HAP-1 (cell line): ENCODE measurements around the gene NEXMIF.
"Not testable (repeated sequence)": the region's sequence is repeated elsewhere in the genome, so short reads cannot be mapped to it uniquely, and the experiment has no call there.

ENCODE experiments used
- DNase-seq, 2 experiments: peaks; one replicate each; pipeline ENCODE4 v3.0.0-alpha.2; 2016 to 2020; ENCODE audit warnings: low spot score in 2 of 2
- H3K27me3 ChIP-seq: fragments of 250-450 bp; sonication (Bioruptor Pico); 2 replicates; pipeline ENCODE4 v1.5.1; 2020; ENCODE audit warnings: low read depth, mild to moderate bottlenecking, moderate library complexity
- H3K36me3 ChIP-seq: fragments of 250-450 bp; sonication (Bioruptor Pico); replicated peaks from 2 replicates; pipeline ENCODE4 v1.5.1; 2020; ENCODE audit warnings: mild to moderate bottlenecking
- H3K4me1 ChIP-seq: fragments of 250-450 bp; sonication (Bioruptor Pico); 2 replicates; pipeline ENCODE4 v1.5.1; 2020; ENCODE audit warnings: mild to moderate bottlenecking
- H3K4me3 ChIP-seq: fragments of 250-450 bp; sonication (Bioruptor Pico); 2 replicates; pipeline ENCODE4 v1.5.1; 2020; ENCODE audit warnings: mild to moderate bottlenecking, moderate library complexity
- H3K9me3 ChIP-seq: fragments of 250-450 bp; sonication (Bioruptor Pico); 2 replicates; pipeline ENCODE4 v1.5.1; 2020; ENCODE audit warnings: mild to moderate bottlenecking, moderate library complexity
- in situ Hi-C: fragments of 300-500 bp; cut with MboI; formaldehyde crosslinking; loops from 3 replicates; pipeline ENCODE4 v1.14.3; 2020; ENCODE audit warnings: low sequenced_read_pairs, inconsistent platforms, mixed read lengths

The NEXMIF gene

DNA sequence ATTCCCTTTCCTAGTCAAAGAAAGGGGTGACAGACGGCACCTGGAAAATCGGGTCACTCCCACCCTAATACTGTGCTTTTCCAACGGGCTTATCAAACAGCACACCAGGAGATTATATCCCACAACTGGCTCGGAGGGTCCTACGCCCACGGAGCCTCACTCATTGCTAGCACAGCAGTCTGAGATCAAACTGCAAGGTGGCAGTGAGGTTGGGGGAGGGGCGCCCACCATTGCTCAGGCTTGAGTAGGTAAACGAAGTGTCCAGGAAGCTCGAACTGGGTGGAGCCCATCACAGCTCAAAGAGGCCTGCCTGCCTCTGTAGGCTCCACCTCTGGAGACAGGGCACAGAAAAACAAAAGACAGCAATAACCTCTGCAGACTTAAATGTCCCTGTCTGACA lies 42.9 kb downstream of the NEXMIF start:
- H3K4me3 ChIP-seq, H3K4me1 ChIP-seq, in situ Hi-C loops, H3K36me3 ChIP-seq, DNase-seq, H3K9me3 ChIP-seq, H3K27me3 ChIP-seq: not testable (repeated sequence)

GRCh38 chrX:74865725-74866124 lies 59.5 kb downstream of the NEXMIF start:
- H3K4me1 ChIP-seq, result no peaks in the 10 kb centered on the region
- no peaks in the 10 kb centered on the region for H3K36me3 ChIP-seq
- in situ Hi-C loops, result no loop called here
- 0 out of 2 replicates have a peak, but pooled peaks cover 8% of the 10 kb centered on the region for H3K9me3 ChIP-seq
- H3K27me3 ChIP-seq, result no peaks in the 10 kb centered on the region
- no peak overlapping the region for H3K4me3 ChIP-seq
- no peak for DNase-seq

DNA sequence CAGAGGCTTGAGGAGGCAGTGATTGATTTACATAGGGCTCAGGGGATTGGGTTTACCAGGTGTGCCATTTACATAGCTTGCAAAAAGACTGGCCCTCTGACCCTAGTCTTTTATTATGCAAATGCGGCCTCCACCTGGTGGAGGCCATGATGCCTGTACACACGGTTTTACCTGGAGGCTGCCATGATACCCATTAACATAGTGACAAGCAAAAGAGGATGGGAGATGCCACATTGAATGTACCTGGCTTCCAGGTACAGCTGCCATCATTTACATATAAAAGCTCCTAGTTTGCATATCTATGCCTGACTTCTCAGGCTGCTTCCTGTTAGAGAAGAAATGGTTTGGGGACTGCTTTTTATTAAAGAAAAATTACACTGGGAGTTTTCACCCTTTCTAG lies 72.0 kb downstream of the NEXMIF start:
- in situ Hi-C loops, result no loop called here
- no peaks in the 10 kb centered on the region for H3K36me3 ChIP-seq
- no peaks in the 10 kb centered on the region for H3K27me3 ChIP-seq
- no peak for DNase-seq
- no peak overlapping the region for H3K4me3 ChIP-seq
- no peaks in the 10 kb centered on the region for H3K4me1 ChIP-seq
- peaks cover 3% of the 10 kb centered on the region; the same call in 1 of the 2 replicates for H3K9me3 ChIP-seq

GRCh38 chrX:74835566-74835965 lies 89.7 kb downstream of the NEXMIF start:
- DNase-seq, result no peak
- in situ Hi-C loops, result no loop called here
- no peaks in the 10 kb centered on the region for H3K36me3 ChIP-seq
- H3K4me1 ChIP-seq, result no peaks in the 10 kb centered on the region
- H3K27me3 ChIP-seq, result no peaks in the 10 kb centered on the region
- H3K9me3 ChIP-seq, result no peaks in the 10 kb centered on the region
- no peak overlapping the region for H3K4me3 ChIP-seq

GRCh38 chrX:74819797-74820196 lies 105.5 kb downstream of the NEXMIF start:
- in situ Hi-C loops, DNase-seq, H3K9me3 ChIP-seq: not testable (repeated sequence)

GRCh38 chrX:74814681-74815080 lies 110.6 kb downstream of the NEXMIF start:
- H3K4me3 ChIP-seq, result no peak overlapping the region
- H3K27me3 ChIP-seq, result no peaks in the 10 kb centered on the region
- DNase-seq, result no peak
- no peaks in the 10 kb centered on the region for H3K36me3 ChIP-seq
- H3K9me3 ChIP-seq, result no peaks in the 10 kb centered on the region
- in situ Hi-C loops, result no loop called here
- H3K4me1 ChIP-seq, result peaks cover 15% of the 10 kb centered on the region

More at GRCh38 chrX:74819797-74820196, 105.5 kb downstream of the NEXMIF start:
- not testable (repeated sequence) for H3K4me3 ChIP-seq, H3K27me3 ChIP-seq, H3K4me1 ChIP-seq, H3K36me3 ChIP-seq

DNA sequence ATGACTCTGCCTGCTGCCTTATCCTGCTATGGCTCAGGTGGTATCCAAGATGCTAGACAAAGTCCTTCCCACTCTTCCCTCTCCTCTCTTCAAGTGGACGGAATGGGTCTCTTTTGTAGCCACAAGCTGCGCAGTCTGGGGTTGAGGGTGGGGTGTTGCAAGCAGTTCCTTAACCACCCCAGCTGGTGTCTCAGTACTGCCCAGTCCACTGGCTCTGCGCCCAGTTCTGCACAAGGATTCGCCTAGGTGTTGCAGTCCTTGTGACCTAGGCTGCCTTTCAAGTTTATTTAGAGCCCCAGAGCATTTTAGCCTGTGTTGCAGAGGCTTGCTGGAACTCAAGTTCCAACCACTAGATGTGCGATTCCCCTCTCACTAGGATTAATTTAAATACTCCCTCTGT lies 120.7 kb downstream of the NEXMIF start:
- Histone ChIP-seq H3K9me3 (no peaks in the 10 kb centered on the region), H3K4me3 (no peak overlapping the region), H3K36me3 (no peaks in the 10 kb centered on the region), H3K27me3 (no peaks in the 10 kb centered on the region; the same call in 1 of the 2 replicates), H3K4me1 (peaks cover under 1% of the 10 kb centered on the region; the same call in 1 of the 2 replicates)
- DNase-seq, result no peak
- in situ Hi-C loops, result no loop called here

- no peak for DNase-seq
- in situ Hi-C loops, result no loop called here
Observed at GRCh38 chrX:74800062-74800461, 125.2 kb downstream of the NEXMIF start.

GRCh38 chrX:74797338-74797887 lies 127.8 kb downstream of the NEXMIF start:
- in situ Hi-C loops, result no loop called here

More at GRCh38 chrX:74800062-74800461, 125.2 kb downstream of the NEXMIF start:
- Histone ChIP-seq H3K36me3 (no peaks in the 10 kb centered on the region), H3K4me1 (0 out of 2 replicates have a peak, but pooled peaks cover under 1% of the 10 kb centered on the region), H3K4me3 (no peak overlapping the region), H3K9me3 (no peaks in the 10 kb centered on the region), H3K27me3 (no peaks in the 10 kb centered on the region)

DNA sequence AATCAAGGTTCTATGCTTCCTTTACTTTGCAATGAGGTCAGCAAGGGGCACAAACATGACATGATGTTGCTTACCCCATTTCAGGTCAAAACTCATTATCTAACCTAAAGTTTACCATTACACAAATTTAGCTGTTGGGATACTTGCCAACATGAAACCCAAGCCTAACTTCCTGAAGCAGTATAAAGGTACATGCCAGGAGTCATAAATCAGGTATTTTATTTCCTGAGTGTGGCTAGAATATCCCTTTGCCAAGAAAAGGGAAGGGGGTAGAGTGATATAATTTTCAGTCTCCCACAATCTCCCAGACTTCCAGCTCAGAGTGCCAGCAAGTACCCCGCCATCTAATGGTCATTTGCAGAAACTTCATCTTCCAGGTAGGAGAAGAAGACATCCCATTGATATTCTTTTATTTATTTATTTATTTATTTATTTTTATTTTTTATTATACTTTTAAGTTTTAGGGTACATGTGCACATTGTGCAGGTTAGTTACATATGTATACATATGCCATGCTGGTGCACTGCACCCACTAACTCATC lies 136.6 kb downstream of the NEXMIF start:
- DNase-seq, result no peak
- H3K27me3 ChIP-seq, result no peaks in the 10 kb centered on the region
- no peaks in the 10 kb centered on the region for H3K9me3 ChIP-seq
- H3K4me1 ChIP-seq, result no peaks in the 10 kb centered on the region
- in situ Hi-C loops, result no loop called here
- H3K36me3 ChIP-seq, result no peaks in the 10 kb centered on the region
- no peak overlapping the region for H3K4me3 ChIP-seq

More at GRCh38 chrX:74797338-74797887, 127.8 kb downstream of the NEXMIF start:
- Histone ChIP-seq H3K36me3 (no peaks in the 10 kb centered on the region), H3K4me1 (0 out of 2 replicates have a peak, but pooled peaks cover 2% of the 10 kb centered on the region), H3K9me3 (no peaks in the 10 kb centered on the region), H3K27me3 (no peaks in the 10 kb centered on the region), H3K4me3 (no peak overlapping the region)
- DNase-seq, result no peak

- Histone ChIP-seq H3K4me1 (no peaks in the 10 kb centered on the region; the same call in 1 of the 2 replicates), H3K36me3 (no peaks in the 10 kb centered on the region), H3K4me3 (no peak overlapping the region), H3K27me3 (no peaks in the 10 kb centered on the region), H3K9me3 (no peaks in the 10 kb centered on the region)
- no peak for DNase-seq
- in situ Hi-C loops, result no loop called here
Observed at GRCh38 chrX:74784629-74785028, 140.6 kb downstream of the NEXMIF start.

GRCh38 chrX:74781507-74782034 lies 143.7 kb downstream of the NEXMIF start:
- H3K27me3 ChIP-seq, result no peaks in the 10 kb centered on the region
- H3K4me1 ChIP-seq, result peaks cover 8% of the 10 kb centered on the region
- no peak overlapping the region for H3K4me3 ChIP-seq
- no peaks in the 10 kb centered on the region for H3K9me3 ChIP-seq
- in situ Hi-C loops, result no loop called here
- H3K36me3 ChIP-seq, result no peaks in the 10 kb centered on the region
- no peak for DNase-seq

- in situ Hi-C loops, result no loop called here
- H3K4me3 ChIP-seq, result no peak overlapping the region
- peaks cover 8% of the 10 kb centered on the region for H3K4me1 ChIP-seq
- H3K27me3 ChIP-seq, result no peaks in the 10 kb centered on the region
- DNase-seq, result peak in 1 of 2 experiments; percentile 24
- H3K36me3 ChIP-seq, result no peaks in the 10 kb centered on the region
- H3K9me3 ChIP-seq, result no peaks in the 10 kb centered on the region
Observed at GRCh38 chrX:74779175-74779574, 146.1 kb downstream of the NEXMIF start.

DNA sequence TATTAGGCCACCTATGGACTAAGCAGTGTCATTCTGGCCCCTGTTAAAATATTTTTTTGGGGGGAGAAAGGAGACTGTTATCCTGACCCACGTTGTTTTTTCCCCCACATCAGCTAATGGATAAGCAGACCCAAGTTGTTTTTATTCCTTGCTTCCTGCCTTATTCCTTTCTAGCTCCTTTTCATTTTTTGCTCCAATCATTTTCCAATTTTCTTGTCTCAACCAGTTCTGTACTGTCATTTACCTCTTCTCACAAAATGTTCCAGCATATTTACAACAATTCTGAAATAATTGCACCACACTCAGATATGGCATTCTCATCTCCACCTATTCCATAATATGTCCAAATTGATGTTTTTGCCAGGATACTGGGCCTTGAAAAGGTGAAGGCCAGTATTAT lies 150.3 kb downstream of the NEXMIF start:
- DNase-seq, result no peak
- Histone ChIP-seq H3K4me3 (no peak overlapping the region), H3K4me1 (peaks cover 8% of the 10 kb centered on the region), H3K9me3 (no peaks in the 10 kb centered on the region), H3K27me3 (no peaks in the 10 kb centered on the region), H3K36me3 (no peaks in the 10 kb centered on the region)
- in situ Hi-C loops, result no loop called here
